Activated effector memory CD4-positive, alpha-beta T cell treated with Interleukin-2 at 50 U/mL for 16 hours (primary cell): Measurements from ENCODE around the gene RAD51B.
"Not testable (repeated sequence)": the region's sequence is repeated elsewhere in the genome, so short reads cannot be mapped to it uniquely, and the experiment has no call there.

Source experiments
- DNase-seq: peaks from one replicate; pipeline ENCODE4 v3.0.0-alpha.2; 2020

The RAD51B gene

GRCh38 chr14:68085742-68086141 lies 266.2 kb downstream of the RAD51B start:
- DNase-seq, result no peak

GRCh38 chr14:68088451-68088854 lies 268.9 kb downstream of the RAD51B start:
- DNase-seq, result no peak

DNA sequence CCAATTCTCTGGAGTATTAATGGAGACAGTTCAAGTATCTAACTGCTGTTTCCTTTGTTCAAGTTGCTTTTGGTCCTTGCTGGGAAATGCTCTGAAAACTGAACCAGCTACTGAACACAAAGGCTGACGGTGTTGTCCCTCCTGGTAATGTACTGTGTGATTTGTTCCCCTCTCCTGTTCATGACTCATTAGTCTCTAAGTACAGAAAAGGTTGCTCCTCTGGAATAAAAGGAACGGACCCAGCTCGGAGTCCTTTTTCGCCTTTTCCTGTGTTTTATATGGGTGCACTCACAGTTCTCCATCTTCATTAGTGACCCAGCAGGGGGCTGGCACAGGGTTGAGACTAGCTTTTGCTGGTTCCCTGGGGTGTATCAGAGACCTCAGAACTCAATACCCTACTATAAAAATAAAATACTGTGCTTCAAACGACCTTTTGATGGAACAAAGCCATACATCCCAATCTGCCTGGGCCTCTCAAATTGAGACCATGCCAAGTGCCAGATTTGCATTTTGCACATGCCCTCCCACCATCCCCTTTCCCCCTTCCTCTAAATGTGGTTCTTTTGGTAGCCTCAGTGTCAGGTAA lies 269.7 kb downstream of the RAD51B start:
- no peak for DNase-seq

- DNase-seq, result no peak
These were observed 274.6 kb downstream of the RAD51B start for GRCh38 chr14:68094158-68094557.

GRCh38 chr14:68094752-68095151 lies 275.2 kb downstream of the RAD51B start:
- DNase-seq, result no peak

GRCh38 chr14:68097727-68098126 lies 278.1 kb downstream of the RAD51B start:
- DNase-seq, result no peak

- no peak for DNase-seq
These were observed 279.3 kb downstream of the RAD51B start for GRCh38 chr14:68098834-68099233.

DNA sequence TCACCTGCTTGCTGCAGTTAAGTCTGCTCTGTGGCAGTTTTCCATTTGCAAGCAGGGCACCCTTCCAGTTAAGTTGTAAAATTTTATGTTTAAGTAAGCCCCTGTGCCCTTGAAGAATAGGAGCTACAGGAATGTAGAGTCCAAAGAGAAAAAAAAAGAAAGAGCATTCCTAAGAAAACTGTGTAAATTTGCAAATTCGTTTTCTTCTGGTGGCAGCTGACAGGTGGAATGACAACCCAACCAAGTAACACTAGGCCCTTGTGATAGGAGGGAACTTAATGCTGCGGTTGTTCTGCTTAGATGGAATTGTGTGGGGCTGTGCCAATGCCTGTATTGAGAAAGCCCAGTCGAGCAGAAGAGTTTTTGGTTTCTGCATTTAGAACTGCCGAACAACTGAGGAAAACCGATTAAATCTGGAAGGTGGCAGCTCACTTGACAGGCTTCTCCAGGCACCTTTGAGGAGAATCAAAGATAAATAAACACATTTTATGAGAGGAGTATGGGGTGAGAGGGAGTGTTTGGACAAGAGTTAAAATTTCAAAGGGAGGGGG lies 280.0 kb downstream of the RAD51B start:
- no peak for DNase-seq

GRCh38 chr14:68101715-68102301 lies 282.2 kb downstream of the RAD51B start:
- not testable (repeated sequence) for DNase-seq

DNA sequence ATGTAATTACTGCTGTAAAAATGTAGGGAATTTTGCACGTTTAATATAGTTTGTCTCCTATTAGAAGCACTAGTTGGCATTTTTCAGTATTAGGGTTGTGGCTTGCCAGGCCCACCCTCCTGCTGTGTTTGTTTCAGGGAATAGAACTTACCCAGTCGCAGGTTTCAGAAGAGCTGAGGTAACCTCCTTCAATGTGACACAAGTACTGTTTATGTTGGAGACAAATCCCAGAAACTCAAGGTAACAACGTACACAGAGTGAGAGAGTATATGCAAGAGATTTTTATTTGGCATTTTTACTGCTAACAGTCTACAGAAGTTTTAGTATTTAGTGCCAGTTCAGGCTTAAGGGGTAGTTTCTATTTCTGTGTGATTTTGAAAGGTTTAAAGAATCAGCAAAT lies 284.3 kb downstream of the RAD51B start:
- DNase-seq, result no peak

GRCh38 chr14:68104518-68104917 lies 284.9 kb downstream of the RAD51B start:
- no peak for DNase-seq

GRCh38 chr14:68105816-68106215 lies 286.2 kb downstream of the RAD51B start:
- DNase-seq, result no peak

DNA sequence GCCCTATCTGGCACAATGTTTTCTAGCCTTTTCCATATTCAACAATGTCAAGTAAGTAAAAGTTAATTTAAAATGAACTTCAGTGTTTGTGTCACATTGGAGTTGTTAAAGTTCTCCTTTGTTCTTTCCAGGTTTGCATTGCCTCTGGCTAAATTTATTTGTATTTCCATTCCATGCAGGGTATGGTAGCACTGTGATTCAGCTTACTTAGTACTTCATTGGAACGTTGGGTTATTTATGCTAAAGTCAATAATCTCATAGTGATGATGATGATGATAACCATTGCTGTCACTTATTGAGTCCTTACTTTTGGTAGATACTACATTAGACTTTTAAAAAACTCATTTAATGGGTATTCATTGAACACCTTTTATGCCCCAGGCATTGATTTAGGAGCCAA lies 286.9 kb downstream of the RAD51B start:
- no peak for DNase-seq

GRCh38 chr14:68106905-68107304 lies 287.3 kb downstream of the RAD51B start:
- DNase-seq, result no peak

GRCh38 chr14:68109132-68109900 lies 289.7 kb downstream of the RAD51B start:
- no peak for DNase-seq

- no peak for DNase-seq
These were observed 291.7 kb downstream of the RAD51B start for GRCh38 chr14:68111097-68111852.

DNA sequence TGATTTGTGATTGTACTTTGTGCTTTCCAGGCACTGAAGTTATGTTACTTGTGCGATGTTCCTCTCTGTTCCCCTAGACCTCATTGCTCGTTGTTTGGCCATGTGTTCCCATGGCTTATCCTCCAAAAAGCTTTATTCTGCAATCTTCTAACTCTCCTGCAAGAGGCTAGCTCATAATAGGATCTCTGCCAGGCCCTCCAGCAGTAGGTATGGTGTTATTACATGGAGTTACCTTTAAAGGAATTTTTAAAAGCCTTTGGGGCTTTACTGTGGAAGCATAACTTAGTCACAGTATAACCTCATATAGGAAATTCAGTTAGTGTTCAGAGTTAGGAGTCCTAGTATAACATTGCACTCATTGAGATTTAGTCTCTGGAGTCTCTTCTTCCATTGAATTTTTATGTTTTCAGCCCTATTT lies 292.3 kb downstream of the RAD51B start:
- DNase-seq, result no peak

GRCh38 chr14:68112442-68112841 lies 292.9 kb downstream of the RAD51B start:
- no peak for DNase-seq

- no peak for DNase-seq
These were observed 293.9 kb downstream of the RAD51B start for GRCh38 chr14:68113343-68113930.

GRCh38 chr14:68115952-68116351 lies 296.4 kb downstream of the RAD51B start:
- DNase-seq, result not testable (repeated sequence)

- DNase-seq, result no peak
These were observed 303.1 kb downstream of the RAD51B start for GRCh38 chr14:68122651-68123050.

- no peak for DNase-seq
These were observed 304.5 kb downstream of the RAD51B start for GRCh38 chr14:68124050-68124449.
